GM21529 (cell line): Measurements from ENCODE around the gene ZKSCAN7.
"Not testable (repeated sequence)": the region's sequence is repeated elsewhere in the genome, so short reads cannot be mapped to it uniquely, and the experiment has no call there.

ENCODE experiments used
- ATAC-seq: cut with Tn5 transposase; IDR thresholded peaks from one replicate; pipeline ENCODE4 v1.9.1; 2021; ENCODE audit not compliant: unreplicated experiment

The ZKSCAN7 gene

GRCh38 chr3:44576613-44577012 is 21.6 kb downstream of the ZKSCAN7 start:
- ATAC-seq: no peak

GRCh38 chr3:44577354-44577952 is 22.5 kb downstream of the ZKSCAN7 start:
- not testable (repeated sequence) for ATAC-seq

GRCh38 chr3:44578316-44578715 is 23.3 kb downstream of the ZKSCAN7 start:
- not testable (repeated sequence) for ATAC-seq

GRCh38 chr3:44578924-44579515 is 24.0 kb downstream of the ZKSCAN7 start:
- ATAC-seq: not testable (repeated sequence)

- not testable (repeated sequence) for ATAC-seq
These were observed 24.8 kb downstream of the ZKSCAN7 start for GRCh38 chr3:44579749-44580148.

- ATAC-seq: not testable (repeated sequence)
These were observed 26.0 kb downstream of the ZKSCAN7 start for GRCh38 chr3:44580971-44581370.

- no peak for ATAC-seq
These were observed 29.9 kb downstream of the ZKSCAN7 start, which contains the start of gene ZNF660 for GRCh38 chr3:44584646-44585501. Gene ZNF660 (plus strand): TSS chr3:44584964. CDS start chr3:44594194, 9,230 bp downstream.

GRCh38 chr3:44596621-44597020 is 41.6 kb downstream of the ZKSCAN7 start:
- ATAC-seq: no peak

- ATAC-seq: no peak
These were observed 46.8 kb downstream of the ZKSCAN7 start for GRCh38 chr3:44601749-44602148.

GRCh38 chr3:44612678-44613077 is 57.7 kb downstream of the ZKSCAN7 start:
- ATAC-seq: no peak
